GM18909 (cell line): Measurements from ENCODE around the gene EN2.

Experiments
- ATAC-seq: cut with Tn5 transposase; IDR thresholded peaks from one replicate; pipeline ENCODE4 v1.9.1; 2021; ENCODE audit warnings: mild to moderate bottlenecking; ENCODE audit not compliant: unreplicated experiment, poor library complexity

EN2 gene

GRCh38 chr7:155483245-155483644 is 25.3 kb downstream of the EN2 start:
- ATAC-seq = no peak

DNA sequence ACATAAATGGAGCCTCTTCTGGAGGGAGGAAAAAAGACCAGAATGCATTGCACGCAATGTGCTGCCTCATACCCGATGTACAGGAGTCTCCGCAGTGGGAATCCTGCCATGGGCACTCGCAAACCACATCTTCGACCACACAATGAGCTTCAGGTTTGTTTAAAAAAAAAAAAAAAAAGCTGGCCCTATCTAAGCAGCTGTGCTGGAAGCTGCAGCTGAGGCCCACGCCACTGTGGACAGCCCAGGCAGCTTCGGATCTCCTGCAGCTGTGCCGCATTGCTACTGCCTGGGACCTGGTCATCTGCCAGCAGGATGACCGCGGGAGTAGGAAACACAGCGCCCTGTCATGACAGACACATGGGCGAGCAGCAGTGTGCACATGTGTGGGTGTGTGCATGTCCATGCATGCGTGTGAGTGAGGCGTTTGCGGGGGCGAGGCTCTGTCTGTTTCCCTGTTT is 26.0 kb downstream of the EN2 start:
- ATAC-seq = no peak

DNA sequence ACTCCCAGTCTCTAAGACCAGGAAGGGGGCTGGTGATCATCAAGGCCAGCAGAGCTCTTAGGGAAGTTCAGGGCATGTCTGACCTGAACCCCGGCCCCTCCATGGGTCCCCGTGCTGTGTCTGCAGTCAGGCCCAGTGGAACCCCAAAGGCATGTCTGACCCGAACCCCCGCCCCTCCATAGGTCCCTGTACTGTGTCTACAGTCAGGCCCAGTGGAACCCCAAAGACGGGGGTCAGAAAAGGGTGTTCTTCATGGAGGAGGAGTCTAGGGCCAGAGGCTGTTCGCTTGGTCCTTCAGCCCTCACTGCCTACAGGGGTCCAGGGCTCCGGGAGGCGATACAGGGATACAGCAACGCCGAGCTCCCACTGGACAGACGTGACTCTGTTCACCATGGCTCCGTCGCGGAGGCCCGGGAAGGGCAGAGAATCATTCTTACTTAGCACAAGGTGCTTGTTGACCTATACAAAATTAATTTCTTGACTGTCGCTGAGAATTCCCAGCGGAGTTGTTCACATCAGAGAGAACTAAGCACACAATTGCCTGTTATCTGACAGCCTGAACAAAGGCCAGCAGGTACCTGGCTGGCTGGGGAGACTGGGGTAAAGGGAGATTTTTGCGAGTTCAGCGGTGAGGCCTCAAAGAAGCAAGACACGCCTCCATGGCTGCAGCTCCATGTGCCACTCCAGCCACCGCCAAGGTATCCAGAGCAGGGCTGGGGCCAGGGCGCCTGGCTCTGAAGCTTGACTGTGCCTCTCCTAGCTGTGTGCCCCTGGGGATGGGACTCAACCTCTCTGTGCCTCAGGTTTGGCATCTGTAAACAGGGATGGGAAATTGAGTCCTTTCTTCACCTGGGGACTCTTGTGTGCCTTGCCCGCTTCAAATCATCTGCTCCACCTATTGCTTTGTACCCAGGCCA is 26.8 kb downstream of the EN2 start:
- no peak for ATAC-seq

- ATAC-seq = no peak
Measured at GRCh38 chr7:155486783-155487508, 29.0 kb downstream of the EN2 start.

- no peak for ATAC-seq
Measured at GRCh38 chr7:155487509-155488482, 29.9 kb downstream of the EN2 start.

DNA sequence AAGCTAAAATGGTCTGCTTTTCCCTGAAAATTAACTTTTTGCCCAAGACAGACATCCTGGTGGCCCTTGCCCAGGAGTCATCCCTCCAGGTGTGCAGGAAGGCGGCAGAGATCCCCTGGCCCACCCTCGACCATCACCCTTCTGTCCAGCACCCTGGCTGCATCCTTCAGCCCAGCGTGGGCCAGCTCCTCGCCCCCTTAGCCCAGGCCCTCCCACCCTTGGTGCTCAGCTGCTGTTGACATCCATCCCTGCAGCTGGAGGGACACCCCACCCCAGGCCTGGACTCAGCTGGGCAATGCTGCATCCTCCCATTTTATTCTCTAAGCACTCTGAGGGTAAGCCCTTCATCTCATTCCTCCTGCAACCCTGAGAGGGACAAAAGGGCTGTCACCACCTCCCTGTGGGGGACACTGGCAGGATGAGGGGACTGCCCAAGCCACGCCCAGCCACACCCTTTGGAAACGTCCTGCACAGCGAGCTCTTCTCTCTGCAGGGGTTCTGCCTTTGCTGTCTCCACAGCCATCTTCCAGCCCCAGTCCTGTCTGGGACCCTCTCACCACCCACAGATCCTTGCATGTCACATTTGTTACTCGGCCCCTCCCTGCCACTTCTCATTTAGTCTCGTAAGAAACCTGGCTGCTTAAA is 30.7 kb downstream of the EN2 start:
- no peak for ATAC-seq

- ATAC-seq = no peak
Measured at GRCh38 chr7:155489158-155489840, 31.4 kb downstream of the EN2 start.

DNA sequence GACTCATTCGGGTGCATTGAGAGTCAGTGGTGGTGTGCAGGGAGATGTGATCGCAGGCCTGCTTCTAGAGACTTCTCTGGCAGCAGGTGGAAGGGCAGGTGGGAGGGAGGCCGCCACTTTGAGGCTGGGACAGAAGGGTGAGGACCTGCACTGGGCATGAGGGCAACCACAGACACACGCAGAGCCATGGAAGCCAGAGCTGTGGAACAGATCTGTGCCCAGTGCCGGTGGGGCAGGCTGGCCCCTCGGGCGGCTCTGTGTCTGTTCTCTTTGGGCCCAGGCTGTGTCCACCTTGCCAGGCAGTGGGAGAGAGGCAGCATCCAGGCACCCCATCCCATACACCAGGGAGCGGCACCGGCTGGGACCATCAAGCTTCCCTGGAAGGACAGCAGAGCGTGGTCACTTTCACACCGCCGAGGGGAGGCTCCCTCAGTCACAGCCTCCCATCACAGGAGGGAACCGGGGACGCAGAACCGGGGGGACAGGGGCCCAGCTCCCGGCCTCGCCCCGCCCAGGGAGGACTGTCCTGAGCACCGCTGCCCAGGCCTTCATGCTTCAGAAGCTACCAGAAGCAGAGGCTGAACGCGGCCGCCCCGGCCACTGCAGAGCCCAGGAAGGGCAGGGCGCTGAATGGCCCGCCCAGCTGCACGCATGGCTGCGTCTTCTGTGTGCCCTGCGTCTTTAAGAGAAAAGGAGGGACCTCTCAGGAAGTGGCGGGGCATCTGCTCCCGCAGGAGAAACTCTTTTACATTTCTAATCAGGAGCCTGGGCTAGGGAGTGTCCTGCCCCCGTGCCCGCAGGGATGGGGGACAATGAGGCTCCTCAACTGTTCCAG is 32.1 kb downstream of the EN2 start:
- ATAC-seq = peak; percentile 46

- peak; percentile 93 for ATAC-seq
Measured at GRCh38 chr7:155490697-155491628, 33.0 kb downstream of the EN2 start.

DNA sequence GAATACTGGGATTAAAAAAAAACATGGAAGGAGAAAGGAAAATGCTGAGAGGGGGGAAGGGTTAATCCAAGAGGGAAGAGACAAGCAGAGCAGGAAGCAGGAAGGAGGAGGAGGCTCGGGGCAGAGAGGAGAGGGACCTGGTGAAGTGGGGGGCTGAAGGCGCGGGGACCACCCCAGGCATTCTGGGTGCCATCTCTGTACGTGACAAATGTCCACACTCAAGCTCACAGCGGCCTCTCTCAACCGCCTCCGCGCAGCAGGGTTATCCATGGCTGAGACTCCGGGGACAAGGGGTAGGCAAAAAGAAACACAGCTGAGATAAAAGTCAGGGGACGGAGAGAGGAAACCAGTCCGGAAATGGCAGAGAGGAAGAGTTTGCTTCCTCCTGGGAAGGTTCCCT is 33.9 kb downstream of the EN2 start:
- ATAC-seq = no peak

DNA sequence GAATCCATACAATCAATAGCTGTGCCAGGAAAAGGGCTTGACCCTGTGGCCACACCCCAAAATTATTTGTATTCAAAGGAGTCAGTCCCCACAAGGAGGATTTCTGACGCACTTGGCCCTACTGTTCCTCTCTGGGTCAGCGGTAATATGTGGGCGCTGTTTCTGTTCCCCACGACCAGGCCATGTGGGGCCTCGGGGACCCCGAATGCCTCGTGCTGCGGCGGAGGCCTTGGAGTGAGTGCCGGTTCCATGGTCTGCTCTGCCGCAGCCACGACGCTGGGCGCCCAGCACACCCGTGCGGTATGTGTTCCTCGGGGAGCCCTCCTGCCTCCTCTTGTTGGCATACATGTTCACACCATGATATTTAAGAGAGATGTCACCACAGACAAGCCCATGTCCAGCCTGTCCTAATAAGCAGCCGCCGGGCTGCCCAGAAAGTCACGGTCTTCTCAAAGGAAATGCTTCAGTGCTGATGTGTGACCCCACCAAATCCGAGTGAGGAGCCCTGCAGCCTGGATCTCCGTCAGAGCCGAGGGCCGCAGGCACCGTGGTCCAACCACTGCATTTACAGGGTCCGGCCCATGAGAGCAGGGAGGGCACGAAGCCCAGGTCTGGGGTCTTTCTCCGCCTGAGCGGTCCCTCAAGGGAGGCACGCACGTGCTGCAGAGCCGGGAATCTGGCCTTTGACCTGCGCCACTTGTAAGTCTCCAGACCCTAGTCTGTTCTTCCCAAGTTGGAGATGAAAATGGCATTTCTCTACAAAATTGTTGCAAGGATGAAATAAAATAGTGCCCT is 36.0 kb downstream of the EN2 start:
- ATAC-seq = no peak

DNA sequence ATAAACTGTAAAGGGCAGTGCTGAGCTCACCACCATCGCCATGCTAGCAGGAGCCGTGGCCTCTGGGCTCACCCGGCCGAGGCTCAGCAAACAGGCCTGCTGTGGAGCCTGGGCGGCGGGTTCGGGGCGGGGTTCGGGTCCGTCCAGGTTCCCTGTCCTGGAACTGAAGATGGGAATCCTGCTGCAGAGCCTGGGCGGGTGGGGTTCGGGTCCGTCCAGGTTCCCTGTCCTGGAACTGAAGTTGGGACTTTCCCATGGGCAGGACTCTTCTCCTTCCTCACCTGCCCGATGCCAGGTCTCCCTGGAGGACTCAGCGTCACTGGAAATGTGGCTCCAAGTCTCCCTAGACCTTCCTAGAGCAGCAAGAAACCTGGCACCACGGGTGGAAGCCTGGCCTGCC is 36.6 kb downstream of the EN2 start:
- no peak for ATAC-seq

- ATAC-seq = no peak
Measured at GRCh38 chr7:155495440-155496248, 37.7 kb downstream of the EN2 start.

GRCh38 chr7:155496267-155497005 is 38.5 kb downstream of the EN2 start:
- no peak for ATAC-seq
